MCF 10A (cell line): Measurements from ENCODE around the gene GSG1L. TPM values are rescaled to one million over a fixed set of nuclear protein-coding genes. Genes with fewer than 3 reads are reported as not detected.

ENCODE experiments used
- BruUV-seq: library from RNA; stranded (reverse); fragments of 400-500 nt; replicated peaks from 2 replicates; lab custom pipeline; 2021; lab: Mats Ljungman, UMichigan
- CTCF ChIA-PET: fragments of 300-600 bp; sonication (Branson Sonifier 250); formaldehyde crosslinking; extraction: SDS; loops from one replicate; lab custom pipeline; 2021; ENCODE audit warnings: antibody characterized with exemption, inconsistent platforms; lab: Yijun Ruan, JAX
- POLR2A ChIA-PET: fragments of 300-600, 350-650 bp; sonication (Branson Sonifier 250); formaldehyde crosslinking; extraction: SDS; loops from one replicate; lab custom pipeline; 2020; ENCODE audit warnings: antibody characterized with exemption, inconsistent platforms; lab: Yijun Ruan, JAX
- DNase-seq: peaks from one replicate; pipeline ENCODE4 v3.0.0-alpha.2; 2018; ENCODE audit not compliant: unreplicated experiment
- H3K27ac Mint-ChIP-seq: one replicate; pipeline ENCODE4 v1.8.0; 2022; ENCODE audit warnings: mild to moderate bottlenecking, low read depth, mixed read lengths; ENCODE audit not compliant: unreplicated experiment
- H3K27me3 Mint-ChIP-seq: one replicate; pipeline ENCODE4 v1.8.0; 2022; ENCODE audit warnings: mixed read lengths; ENCODE audit not compliant: insufficient read depth, unreplicated experiment
- H3K36me3 Mint-ChIP-seq: one replicate; pipeline ENCODE4 v1.8.0; 2022; ENCODE audit warnings: mild to moderate bottlenecking, moderate library complexity, mixed read lengths; ENCODE audit not compliant: insufficient read depth, unreplicated experiment
- H3K4me1 Mint-ChIP-seq: one replicate; pipeline ENCODE4 v1.8.0; 2022; ENCODE audit warnings: mixed read lengths; ENCODE audit not compliant: insufficient read depth, unreplicated experiment
- H3K4me3 Mint-ChIP-seq: one replicate; pipeline ENCODE4 v1.8.0; 2022; ENCODE audit warnings: mild to moderate bottlenecking, moderate library complexity, mixed read lengths; ENCODE audit not compliant: unreplicated experiment
- H3K9me3 Mint-ChIP-seq: one replicate; pipeline ENCODE4 v1.8.0; 2022; ENCODE audit warnings: mixed read lengths; ENCODE audit not compliant: unreplicated experiment
- CTCF ChIP-seq: fragments of 200-600 bp; IDR thresholded peaks from one replicate; pipeline ENCODE4 v1.8.0; 2022; ENCODE audit warnings: antibody characterized with exemption, mild to moderate bottlenecking; ENCODE audit not compliant: unreplicated experiment
- intact Hi-C: fragments of 100-400 bp; cut with micrococcal nuclease; formaldehyde crosslinking; loops from 2 replicates; pipeline ENCODE4 v1.14.1; 2022
- total RNA-seq: library from RNA; stranded (reverse); gene quantifications from 2 replicates; pipeline ENCODE4 v1.2.3, GENCODE V29; 2022

Gene GSG1L
- total RNA-seq, 1 experiment from 2014 or later = not detected

GRCh38 chr16:27778926-27779570 is 284.5 kb downstream of the GSG1L start:
- intact Hi-C loops = no loop called here
- H3K9me3 Mint-ChIP-seq = no peaks in the 10 kb centered on the region
- CTCF ChIA-PET = no interaction called here
- no peak for TF ChIP-seq CTCF
- peaks cover 6% of the 10 kb centered on the region for H3K36me3 Mint-ChIP-seq
- BruUV-seq = no TSS peak
- no peaks in the 10 kb centered on the region for H3K4me1 Mint-ChIP-seq
- no peaks in the 10 kb centered on the region for H3K27me3 Mint-ChIP-seq
- DNase-seq = no peak
- no peak overlapping the region for H3K4me3 Mint-ChIP-seq
- H3K27ac Mint-ChIP-seq = no peak overlapping the region
- POLR2A ChIA-PET = no interaction called here

- BruUV-seq = no TSS peak
- no peaks in the 10 kb centered on the region for H3K4me1 Mint-ChIP-seq
- ChIA-PET POLR2A (no interaction called here), CTCF (no interaction called here)
- no peak for TF ChIP-seq CTCF
- no peak overlapping the region for H3K27ac Mint-ChIP-seq
- intact Hi-C loops = no loop called here
- H3K27me3 Mint-ChIP-seq = no peaks in the 10 kb centered on the region
- H3K9me3 Mint-ChIP-seq = no peaks in the 10 kb centered on the region
- no peak overlapping the region for H3K4me3 Mint-ChIP-seq
- DNase-seq = no peak
- H3K36me3 Mint-ChIP-seq = peaks cover 6% of the 10 kb centered on the region
Observed at GRCh38 chr16:27778171-27778925, 285.2 kb downstream of the GSG1L start.

GRCh38 chr16:27777527-27777926 is 286.0 kb downstream of the GSG1L start:
- ChIA-PET POLR2A (no interaction called here), CTCF (no interaction called here)
- Mint-ChIP-seq H3K27me3 (no peaks in the 10 kb centered on the region), H3K27ac (no peak overlapping the region), H3K4me3 (no peak overlapping the region), H3K36me3 (peaks cover 6% of the 10 kb centered on the region), H3K9me3 (no peaks in the 10 kb centered on the region), H3K4me1 (no peaks in the 10 kb centered on the region)
- no peak for DNase-seq
- TF ChIP-seq CTCF = no peak
- intact Hi-C loops = no loop called here
- BruUV-seq = no TSS peak

- H3K4me3 Mint-ChIP-seq = no peak overlapping the region
- H3K9me3 Mint-ChIP-seq = no peaks in the 10 kb centered on the region
- H3K27me3 Mint-ChIP-seq = no peaks in the 10 kb centered on the region
- H3K27ac Mint-ChIP-seq = no peak overlapping the region
- ChIA-PET CTCF (no interaction called here), POLR2A (interaction anchor here (0.6 kb wide), 1 partner anchor 226 kb away, joined by 3 read pairs; no protein-coding TSS in a partner anchor)
- TF ChIP-seq CTCF = no peak
- no peak for DNase-seq
- intact Hi-C loops = no loop called here
- peaks cover under 1% of the 10 kb centered on the region for H3K36me3 Mint-ChIP-seq
- BruUV-seq = no TSS peak
- H3K4me1 Mint-ChIP-seq = no peaks in the 10 kb centered on the region
Observed at GRCh38 chr16:27776556-27777225, 286.8 kb downstream of the GSG1L start.
